ENCODE results near the gene SPATC1L. TPM values are rescaled to one million over a fixed set of nuclear protein-coding genes. Genes with fewer than 3 reads are reported as not detected.

The SPATC1L gene
- total and polyA plus RNA-seq, 4 donors, result 4.8 to 32.3 (median 13.0) TPM

GRCh38 chr21:46125846-46126301, 58.4 kb downstream of the SPATC1L start:
- peaks cover 41% of the 10 kb centered on the region for H3K36me3 ChIP-seq (ENCODE audit: control insufficient read depth, insufficient read depth, low read length)
- DNase-seq (ENCODE audit: low read depth in 4 of 6, low spot score in 6 of 6), result no peak
- H3K27me3 ChIP-seq (ENCODE audit: control insufficient read depth, insufficient read depth, low read length), result no peaks in the 10 kb centered on the region
- H3K4me3 ChIP-seq (ENCODE audit: low read depth, low read length), result no peak overlapping the region
- H3K9me3 ChIP-seq (ENCODE audit: control insufficient read depth, insufficient read depth, low read length), result no peaks in the 10 kb centered on the region
- H3K27ac ChIP-seq (ENCODE audit: low read depth, low read length), result no peak overlapping the region
- WGBS (ENCODE audit: insufficient coverage), result 93% methylated on average over 47 of the region's 47 CpGs
- no peaks in the 10 kb centered on the region for H3K4me1 ChIP-seq (ENCODE audit: control insufficient read depth, insufficient read depth, low read length)

GRCh38 chr21:46124926-46125845, 59.1 kb downstream of the SPATC1L start:
- H3K36me3 ChIP-seq (ENCODE audit: control insufficient read depth, insufficient read depth, low read length), result peaks cover 46% of the 10 kb centered on the region

GRCh38 chr21:46124083-46124925, 60.0 kb downstream of the SPATC1L start:
- Histone ChIP-seq H3K4me3 (ENCODE audit: low read depth, low read length) (no peak overlapping the region), H3K4me1 (ENCODE audit: control insufficient read depth, insufficient read depth, low read length) (no peaks in the 10 kb centered on the region), H3K27me3 (ENCODE audit: control insufficient read depth, insufficient read depth, low read length) (no peaks in the 10 kb centered on the region), H3K36me3 (ENCODE audit: control insufficient read depth, insufficient read depth, low read length) (peaks cover 53% of the 10 kb centered on the region), H3K27ac (ENCODE audit: low read depth, low read length) (no peak overlapping the region), H3K9me3 (ENCODE audit: control insufficient read depth, insufficient read depth, low read length) (no peaks in the 10 kb centered on the region)
- WGBS (ENCODE audit: insufficient coverage), result 95% methylated on average over 15 of the region's 16 CpGs
- no peak for DNase-seq (ENCODE audit: low read depth in 4 of 6, low spot score in 6 of 6)

More at GRCh38 chr21:46124926-46125845, 59.1 kb downstream of the SPATC1L start:
- Histone ChIP-seq H3K27me3 (ENCODE audit: control insufficient read depth, insufficient read depth, low read length) (no peaks in the 10 kb centered on the region), H3K27ac (ENCODE audit: low read depth, low read length) (no peak overlapping the region), H3K4me3 (ENCODE audit: low read depth, low read length) (no peak overlapping the region), H3K9me3 (ENCODE audit: control insufficient read depth, insufficient read depth, low read length) (no peaks in the 10 kb centered on the region), H3K4me1 (ENCODE audit: control insufficient read depth, insufficient read depth, low read length) (no peaks in the 10 kb centered on the region)
- DNase-seq (ENCODE audit: low read depth in 4 of 6, low spot score in 6 of 6), result no peak
- WGBS (ENCODE audit: insufficient coverage), result 94% methylated on average over 49 of the region's 49 CpGs

- H3K4me1 ChIP-seq (ENCODE audit: control insufficient read depth, insufficient read depth, low read length), result no peaks in the 10 kb centered on the region
- DNase-seq (ENCODE audit: low read depth in 4 of 6, low spot score in 6 of 6), result no peak
- peaks cover 64% of the 10 kb centered on the region for H3K36me3 ChIP-seq (ENCODE audit: control insufficient read depth, insufficient read depth, low read length)
- H3K4me3 ChIP-seq (ENCODE audit: low read depth, low read length), result no peak overlapping the region
- H3K9me3 ChIP-seq (ENCODE audit: control insufficient read depth, insufficient read depth, low read length), result no peaks in the 10 kb centered on the region
- H3K27me3 ChIP-seq (ENCODE audit: control insufficient read depth, insufficient read depth, low read length), result no peaks in the 10 kb centered on the region
- 82% methylated on average over 8 of the region's 12 CpGs for WGBS (ENCODE audit: insufficient coverage)
- no peak overlapping the region for H3K27ac ChIP-seq (ENCODE audit: low read depth, low read length)
These were observed 61.2 kb downstream of the SPATC1L start for GRCh38 chr21:46122758-46123683.

- DNase-seq (ENCODE audit: low read depth in 4 of 6, low spot score in 6 of 6), result no peak
- Histone ChIP-seq H3K36me3 (ENCODE audit: control insufficient read depth, insufficient read depth, low read length) (peaks cover 70% of the 10 kb centered on the region), H3K27ac (ENCODE audit: low read depth, low read length) (no peak overlapping the region), H3K4me1 (ENCODE audit: control insufficient read depth, insufficient read depth, low read length) (no peaks in the 10 kb centered on the region), H3K9me3 (ENCODE audit: control insufficient read depth, insufficient read depth, low read length) (no peaks in the 10 kb centered on the region), H3K27me3 (ENCODE audit: control insufficient read depth, insufficient read depth, low read length) (no peaks in the 10 kb centered on the region), H3K4me3 (ENCODE audit: low read depth, low read length) (no peak overlapping the region)
- 89% methylated on average over 12 of the region's 12 CpGs for WGBS (ENCODE audit: insufficient coverage)
These were observed 62.0 kb downstream of the SPATC1L start for GRCh38 chr21:46122237-46122671.

- no peak for DNase-seq (ENCODE audit: low read depth in 4 of 6, low spot score in 6 of 6)
- Histone ChIP-seq H3K4me3 (ENCODE audit: low read depth, low read length) (no peak overlapping the region), H3K4me1 (ENCODE audit: control insufficient read depth, insufficient read depth, low read length) (no peaks in the 10 kb centered on the region), H3K36me3 (ENCODE audit: control insufficient read depth, insufficient read depth, low read length) (peaks cover 66% of the 10 kb centered on the region), H3K9me3 (ENCODE audit: control insufficient read depth, insufficient read depth, low read length) (no peaks in the 10 kb centered on the region), H3K27me3 (ENCODE audit: control insufficient read depth, insufficient read depth, low read length) (no peaks in the 10 kb centered on the region), H3K27ac (ENCODE audit: low read depth, low read length) (no peak overlapping the region)
- 90% methylated on average over 29 of the region's 29 CpGs for WGBS (ENCODE audit: insufficient coverage)
These were observed 62.7 kb downstream of the SPATC1L start for GRCh38 chr21:46121286-46122221.

- Histone ChIP-seq H3K4me3 (ENCODE audit: low read depth, low read length) (no peak overlapping the region), H3K4me1 (ENCODE audit: control insufficient read depth, insufficient read depth, low read length) (no peaks in the 10 kb centered on the region), H3K36me3 (ENCODE audit: control insufficient read depth, insufficient read depth, low read length) (peaks cover 64% of the 10 kb centered on the region), H3K9me3 (ENCODE audit: control insufficient read depth, insufficient read depth, low read length) (no peaks in the 10 kb centered on the region), H3K27ac (ENCODE audit: low read depth, low read length) (no peak overlapping the region), H3K27me3 (ENCODE audit: control insufficient read depth, insufficient read depth, low read length) (no peaks in the 10 kb centered on the region)
- WGBS (ENCODE audit: insufficient coverage), result 90% methylated on average over 21 of the region's 26 CpGs
- no peak for DNase-seq (ENCODE audit: low read depth in 4 of 6, low spot score in 6 of 6)
These were observed 63.7 kb downstream of the SPATC1L start for GRCh38 chr21:46120301-46121285.
